GM19043 (cell line): ENCODE data around the gene OVOL1.

Source experiments
- ATAC-seq: cut with Tn5 transposase; IDR thresholded peaks from one replicate; pipeline ENCODE4 v1.9.1; 2021; ENCODE audit warnings: low read depth; ENCODE audit not compliant: unreplicated experiment

Gene OVOL1

DNA sequence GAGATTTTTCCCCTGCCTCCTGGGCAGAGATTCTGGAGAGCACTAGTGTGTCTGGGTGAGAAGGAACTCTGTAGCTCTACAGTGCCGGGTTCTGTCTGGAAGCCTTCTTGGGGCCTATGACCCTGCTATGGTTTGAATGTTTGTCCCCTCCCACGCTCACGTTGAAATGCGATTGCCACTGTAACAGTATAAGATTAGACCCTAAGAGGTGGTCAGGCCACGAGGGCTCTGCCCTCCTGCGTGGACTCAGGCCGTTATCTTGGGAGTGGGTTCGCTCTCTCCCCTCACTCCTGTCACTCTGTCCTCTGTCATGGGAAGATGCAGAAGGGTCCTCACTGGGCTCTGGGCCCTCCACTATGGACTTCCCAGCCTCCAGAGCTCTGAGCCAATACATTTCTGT lies 9.6 kb upstream of the OVOL1 start:
- no peak for ATAC-seq

- no peak for ATAC-seq
Observed at GRCh38 chr11:65777821-65778361, 9.0 kb upstream of the OVOL1 start.

DNA sequence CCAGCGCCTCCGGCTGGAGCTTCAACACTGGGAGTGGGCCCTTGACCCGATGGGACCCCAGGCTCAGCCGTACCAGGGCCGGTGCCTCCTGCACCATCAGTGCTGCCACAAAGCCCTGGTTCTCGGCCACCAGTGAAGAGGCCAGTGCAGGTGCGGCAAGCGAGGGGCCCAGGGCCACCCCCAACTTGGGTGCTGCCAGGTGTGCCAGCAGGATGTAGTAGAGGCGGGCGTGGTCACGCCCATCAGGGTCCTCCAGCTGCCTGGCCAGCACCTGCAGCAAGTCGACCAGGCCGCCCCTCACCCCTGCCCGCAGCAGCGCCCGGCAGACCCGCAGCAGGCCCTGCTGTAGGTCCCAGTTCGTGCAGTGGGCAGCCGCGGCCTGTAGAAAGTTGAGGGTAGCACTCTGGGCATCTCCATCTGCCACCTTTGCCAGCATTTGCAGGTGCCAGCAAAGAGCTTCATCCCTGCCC lies 8.4 kb upstream of the OVOL1 start:
- no peak for ATAC-seq

DNA sequence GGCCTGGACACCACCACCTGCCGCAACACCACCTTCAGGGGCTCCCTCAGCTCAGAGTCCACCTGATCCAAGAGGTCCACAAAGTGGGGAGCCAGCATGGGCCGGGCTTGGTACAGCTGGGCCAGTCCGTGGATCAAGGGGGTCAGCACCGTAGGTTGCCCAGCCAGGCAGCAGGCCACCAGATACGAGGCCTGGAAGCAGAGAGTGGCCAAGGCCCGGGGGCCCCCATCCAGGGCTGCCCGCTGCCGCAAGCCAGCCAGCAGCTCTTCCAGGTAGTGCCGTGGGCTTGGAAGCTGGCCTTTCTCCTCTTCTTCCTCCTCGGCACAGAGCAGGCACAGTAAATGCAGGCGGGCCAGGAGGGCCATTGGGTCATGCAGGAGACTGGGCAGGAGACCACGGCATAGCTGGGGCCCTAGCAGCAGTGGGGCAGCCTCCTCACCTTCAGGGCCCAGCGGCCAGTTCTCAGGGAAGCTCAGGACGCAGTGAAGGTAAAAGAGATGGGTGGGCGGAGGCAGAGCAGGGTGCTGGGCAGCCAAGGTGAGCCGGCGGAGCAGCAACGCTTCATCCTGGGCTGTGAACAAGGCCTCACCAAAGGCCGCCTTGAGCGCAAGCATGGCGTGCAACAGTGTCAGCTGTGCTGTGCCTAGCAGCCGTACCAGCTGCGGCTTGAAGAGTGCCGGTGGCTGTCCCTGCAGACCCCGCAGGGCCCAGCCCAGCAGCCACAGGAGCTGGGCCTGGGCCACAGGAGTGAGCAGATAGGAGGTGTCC lies 7.8 kb upstream of the OVOL1 start:
- no peak for ATAC-seq

DNA sequence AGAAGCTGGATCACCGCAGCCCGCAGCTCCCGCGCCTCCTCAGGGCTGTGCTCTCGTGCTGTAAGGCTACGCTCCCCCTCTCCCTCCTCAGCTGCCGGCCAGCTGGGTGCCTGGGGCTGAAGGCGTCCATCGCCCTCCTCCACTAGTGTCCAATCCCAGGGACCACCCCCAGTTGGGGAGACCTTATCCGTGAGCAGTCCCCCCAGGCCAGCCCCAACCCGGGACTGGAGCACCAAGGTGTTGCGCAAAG lies 7.3 kb upstream of the OVOL1 start:
- no peak for ATAC-seq

DNA sequence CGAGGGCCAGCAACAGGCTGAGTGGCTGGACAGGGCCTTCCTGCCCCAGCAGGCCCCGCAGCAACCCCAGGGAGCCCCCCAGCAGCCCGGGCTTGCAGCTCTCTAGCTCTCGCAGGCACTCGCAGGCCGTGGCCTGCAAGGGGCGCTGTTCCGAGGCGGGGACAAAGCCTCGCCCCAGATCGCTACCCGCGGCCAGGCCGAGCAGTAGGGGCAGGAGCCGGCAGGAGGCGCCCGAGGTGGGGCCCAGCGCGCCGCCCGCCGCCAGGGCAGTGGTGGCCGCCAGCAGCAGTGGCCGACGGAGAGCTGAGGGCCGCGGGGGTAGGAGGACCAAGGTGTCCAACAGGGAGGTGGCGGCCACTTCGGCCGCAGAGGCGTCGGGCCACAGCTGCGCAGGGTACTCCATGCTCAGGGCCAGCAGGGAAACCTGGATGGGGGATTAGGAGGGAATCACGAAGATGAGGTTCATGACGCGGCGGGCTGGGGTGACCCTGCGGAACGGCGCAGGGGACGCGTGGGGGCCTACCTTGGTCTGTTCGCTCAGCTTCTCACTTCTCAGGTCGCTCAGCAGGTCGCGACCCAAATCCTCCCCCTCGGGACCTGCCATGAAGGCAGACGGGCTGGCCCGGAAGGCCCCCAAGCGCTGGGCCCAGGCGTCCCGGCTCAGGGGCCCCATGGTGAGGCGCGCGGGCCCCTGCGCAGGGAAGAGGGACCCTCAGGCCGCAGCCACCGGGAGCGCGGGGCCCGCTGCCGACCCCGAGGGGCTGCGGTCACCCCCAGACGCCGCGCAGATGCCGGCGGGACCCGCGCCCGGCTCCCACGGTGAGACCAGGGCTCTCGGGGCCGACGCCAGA lies 6.7 kb upstream of the OVOL1 start:
- ATAC-seq, result peak; percentile 37

GRCh38 chr11:65780770-65781151 lies 6.1 kb upstream of the OVOL1 start, which contains the start of gene AP5B1:
Gene AP5B1 (minus strand): TSS chr11:65780976. CDS start chr11:65780591, 385 bp downstream.
- peak; percentile 44 for ATAC-seq

GRCh38 chr11:65781152-65781961 lies 5.5 kb upstream of the OVOL1 start:
- ATAC-seq, result peak; percentile 35

- no peak for ATAC-seq
Observed at GRCh38 chr11:65781962-65782815, 4.7 kb upstream of the OVOL1 start.

- ATAC-seq, result no peak
Observed at GRCh38 chr11:65782816-65783228, 4.0 kb upstream of the OVOL1 start.

DNA sequence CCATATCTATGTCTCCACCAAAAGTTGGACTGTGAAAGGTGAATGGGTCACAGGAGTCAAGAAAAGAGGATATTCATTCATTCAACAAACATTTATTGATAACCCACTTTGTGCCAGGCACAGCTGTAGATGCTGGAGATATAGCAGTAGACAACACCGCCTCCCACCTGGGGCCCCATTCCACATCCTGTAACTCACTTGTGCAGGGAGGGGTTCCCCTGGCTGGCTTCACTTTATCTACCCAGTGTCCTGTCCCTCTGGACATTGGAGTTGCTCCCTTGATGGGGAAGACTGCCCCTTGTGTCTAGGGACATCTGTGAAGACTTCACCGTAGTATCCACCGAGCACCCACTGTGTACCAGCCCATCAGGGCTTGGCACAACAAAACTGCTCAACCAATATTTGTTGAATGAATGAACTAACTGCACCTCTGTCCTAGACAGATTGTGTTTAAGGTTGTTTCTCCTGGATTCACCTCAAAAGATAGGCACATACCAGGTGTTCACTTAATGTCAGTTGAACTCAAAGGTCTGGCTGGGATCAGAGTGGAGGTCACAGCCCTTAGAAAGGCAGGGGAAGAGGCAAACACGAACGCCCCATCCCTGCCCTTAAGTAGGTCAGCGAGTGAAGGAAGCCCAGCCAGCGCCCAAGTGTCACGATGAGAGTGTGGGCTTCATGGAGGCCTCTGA lies 1.4 kb upstream of the OVOL1 start:
- ATAC-seq, result no peak

- no peak for ATAC-seq
Observed at GRCh38 chr11:65786008-65786785, 666 bp upstream of the OVOL1 start.

- ATAC-seq, result no peak
Observed at GRCh38 chr11:65787649-65788622, 1.1 kb downstream of the OVOL1 start.

DNA sequence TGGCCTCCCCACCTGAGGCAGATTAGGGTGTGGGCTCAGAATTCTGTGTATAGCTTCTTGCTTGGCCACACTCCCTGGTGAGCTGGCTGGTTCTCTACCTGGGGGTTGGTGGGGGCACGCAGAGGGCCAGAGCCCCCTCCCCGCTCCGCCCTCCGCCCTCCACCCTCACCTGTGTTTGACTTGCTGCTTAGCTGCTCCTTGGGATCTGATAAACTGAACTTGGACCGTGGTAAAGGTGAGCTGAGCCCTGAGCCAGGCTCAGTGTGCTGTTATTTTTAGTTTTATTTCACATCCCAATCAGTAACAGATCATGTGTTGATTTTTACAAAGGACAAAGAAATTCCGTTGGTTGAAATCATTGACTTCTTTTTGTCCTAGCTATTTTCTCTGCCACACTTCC lies 2.0 kb downstream of the OVOL1 start:
- no peak for ATAC-seq

DNA sequence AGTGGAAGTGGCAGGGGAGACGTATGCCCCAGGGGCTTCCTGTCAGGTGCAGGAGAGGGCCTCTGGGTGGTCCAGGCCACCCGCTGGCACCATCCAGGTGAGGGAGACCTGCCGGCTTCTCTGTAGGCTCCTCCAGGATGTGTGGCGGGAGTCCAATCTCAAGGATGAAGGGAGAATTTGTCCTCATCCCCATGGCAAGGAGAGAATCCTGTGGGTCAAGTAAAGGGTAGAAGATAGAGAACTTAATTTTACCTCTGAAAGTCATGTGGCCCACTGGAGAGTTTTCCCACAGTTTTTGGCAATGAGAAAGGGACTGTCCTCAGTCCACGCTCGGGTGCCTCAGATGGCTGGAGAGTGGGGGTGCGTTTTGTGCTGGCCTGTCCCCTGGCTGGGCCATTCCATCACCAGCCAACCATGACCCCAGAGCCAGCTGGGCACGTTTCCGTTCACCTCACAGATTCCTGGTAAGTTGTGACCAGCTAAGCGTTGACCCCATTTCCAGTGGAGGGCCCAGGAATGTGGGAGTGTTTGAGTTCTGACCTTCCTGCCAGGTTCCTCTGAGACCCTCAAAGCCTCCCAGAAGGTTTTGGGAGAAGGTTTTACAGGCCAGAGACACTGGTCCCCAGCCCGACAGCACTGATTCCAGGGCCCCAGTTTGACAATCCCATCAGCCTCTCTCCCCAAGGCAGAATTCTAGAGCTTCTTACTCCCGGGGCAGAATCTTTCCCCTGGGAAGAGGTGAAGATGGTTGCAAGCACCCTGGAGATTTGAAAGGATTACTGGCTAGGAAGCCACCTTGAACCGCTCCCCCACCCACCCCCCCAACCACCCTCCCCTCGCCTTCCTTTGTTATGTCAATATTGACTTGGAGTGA lies 2.6 kb downstream of the OVOL1 start:
- ATAC-seq, result no peak

- no peak for ATAC-seq
Observed at GRCh38 chr11:65790104-65790901, 3.4 kb downstream of the OVOL1 start.
